NT2/D1 (cell line): ENCODE measurements around the gene AOAH.

Experiments used
- SUZ12 ChIP-seq: IDR thresholded peaks from 2 replicates; pipeline ENCODE4 v1.6.1; 2011; ENCODE audit not compliant: insufficient read length, insufficient read depth; ENCODE audit errors: extremely low read depth
- YY1 ChIP-seq: IDR thresholded peaks from 2 replicates; pipeline ENCODE4 v1.6.1; 2011; ENCODE audit not compliant: insufficient read length, insufficient read depth
- ZNF274 ChIP-seq: IDR thresholded peaks from 2 replicates; pipeline ENCODE4 v1.6.1; 2011; ENCODE audit warnings: mild to moderate bottlenecking, low read depth, low read length

- no peak for TF ChIP-seq YY1
- TF ChIP-seq ZNF274: no peak
- no peak for TF ChIP-seq SUZ12
Observed at GRCh38 chr7:36606153-36606975, 117.9 kb downstream of the AOAH start.
